NB4 (cell line): ENCODE data around the gene PRC1.

Experiments
- DNase-seq: peaks from one replicate; pipeline ENCODE4 v3.0.0; 2010; ENCODE audit warnings: low read depth
- H3K4me3 ChIP-seq: one replicate; pipeline ENCODE4 v1.5.1; 2011; ENCODE audit warnings: mild to moderate bottlenecking, low read depth, low read length, moderate library complexity
- MYC ChIP-seq: IDR thresholded peaks from 2 replicates; pipeline ENCODE4 v1.6.1; 2011; ENCODE audit warnings: low read depth, low read length
- POLR2A ChIP-seq: IDR thresholded peaks from 2 replicates; pipeline ENCODE4 v1.6.1; 2011; ENCODE audit warnings: mild to moderate bottlenecking; ENCODE audit not compliant: insufficient read length; ENCODE audit errors: extremely low read depth
- TF ChIP-seq, protein P1 (sequence below): IDR thresholded peaks from one replicate; pipeline ENCODE4 v1.5.1; 2012; ENCODE audit warnings: low read depth, low read length
- TF ChIP-seq, protein P2 (sequence below): IDR thresholded peaks from 2 replicates; pipeline ENCODE4 v1.6.1; 2011; ENCODE audit warnings: low read depth, low read length

The PRC1 gene

GRCh38 chr15:90970274-90970673 is 24.1 kb downstream of the PRC1 start:
- peak; percentile 78 for TF ChIP-seq MYC
- TF ChIP-seq, protein P1, sequence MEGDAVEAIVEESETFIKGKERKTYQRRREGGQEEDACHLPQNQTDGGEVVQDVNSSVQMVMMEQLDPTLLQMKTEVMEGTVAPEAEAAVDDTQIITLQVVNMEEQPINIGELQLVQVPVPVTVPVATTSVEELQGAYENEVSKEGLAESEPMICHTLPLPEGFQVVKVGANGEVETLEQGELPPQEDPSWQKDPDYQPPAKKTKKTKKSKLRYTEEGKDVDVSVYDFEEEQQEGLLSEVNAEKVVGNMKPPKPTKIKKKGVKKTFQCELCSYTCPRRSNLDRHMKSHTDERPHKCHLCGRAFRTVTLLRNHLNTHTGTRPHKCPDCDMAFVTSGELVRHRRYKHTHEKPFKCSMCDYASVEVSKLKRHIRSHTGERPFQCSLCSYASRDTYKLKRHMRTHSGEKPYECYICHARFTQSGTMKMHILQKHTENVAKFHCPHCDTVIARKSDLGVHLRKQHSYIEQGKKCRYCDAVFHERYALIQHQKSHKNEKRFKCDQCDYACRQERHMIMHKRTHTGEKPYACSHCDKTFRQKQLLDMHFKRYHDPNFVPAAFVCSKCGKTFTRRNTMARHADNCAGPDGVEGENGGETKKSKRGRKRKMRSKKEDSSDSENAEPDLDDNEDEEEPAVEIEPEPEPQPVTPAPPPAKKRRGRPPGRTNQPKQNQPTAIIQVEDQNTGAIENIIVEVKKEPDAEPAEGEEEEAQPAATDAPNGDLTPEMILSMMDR: no peak
- TF ChIP-seq, protein P2, sequence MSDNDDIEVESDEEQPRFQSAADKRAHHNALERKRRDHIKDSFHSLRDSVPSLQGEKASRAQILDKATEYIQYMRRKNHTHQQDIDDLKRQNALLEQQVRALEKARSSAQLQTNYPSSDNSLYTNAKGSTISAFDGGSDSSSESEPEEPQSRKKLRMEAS: peak; percentile 96
- no peak overlapping the region for H3K4me3 ChIP-seq
- peak; percentile 81 for DNase-seq

GRCh38 chr15:90968434-90968833 is 25.9 kb downstream of the PRC1 start:
- TF ChIP-seq, protein P2: no peak
- no peak for TF ChIP-seq POLR2A
- TF ChIP-seq, protein P1: no peak
- no peak for TF ChIP-seq MYC
- no peak overlapping the region for H3K4me3 ChIP-seq
- no peak for DNase-seq

DNA sequence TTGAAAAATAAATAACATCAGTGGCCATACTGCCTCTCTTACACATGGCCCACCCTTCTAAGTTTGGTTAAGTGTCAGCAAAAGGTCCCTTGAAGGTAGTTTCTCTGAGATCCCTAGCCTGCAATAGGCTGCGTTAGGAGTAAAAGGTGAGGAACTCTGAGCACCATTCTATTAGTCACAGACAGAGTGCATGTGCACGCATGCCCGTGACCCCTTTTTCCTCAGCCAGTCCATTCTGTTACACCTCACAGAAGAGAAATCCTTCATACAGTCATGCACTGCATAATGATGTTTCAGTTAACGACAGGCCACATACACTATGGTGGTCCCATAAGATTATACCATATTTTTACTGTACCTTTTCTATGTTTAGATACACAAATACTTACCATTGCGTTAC is 27.1 kb downstream of the PRC1 start:
- TF ChIP-seq, protein P1: no peak
- DNase-seq: no peak

GRCh38 chr15:90966262-90966661 is 28.1 kb downstream of the PRC1 start:
- no peak overlapping the region for H3K4me3 ChIP-seq
- TF ChIP-seq, protein P1: no peak
- TF ChIP-seq MYC (no peak), POLR2A (no peak)
- TF ChIP-seq, protein P2: no peak
- DNase-seq: no peak

More for the DNA sequence above, 27.1 kb downstream of the PRC1 start:
- no peak overlapping the region for H3K4me3 ChIP-seq

DNA sequence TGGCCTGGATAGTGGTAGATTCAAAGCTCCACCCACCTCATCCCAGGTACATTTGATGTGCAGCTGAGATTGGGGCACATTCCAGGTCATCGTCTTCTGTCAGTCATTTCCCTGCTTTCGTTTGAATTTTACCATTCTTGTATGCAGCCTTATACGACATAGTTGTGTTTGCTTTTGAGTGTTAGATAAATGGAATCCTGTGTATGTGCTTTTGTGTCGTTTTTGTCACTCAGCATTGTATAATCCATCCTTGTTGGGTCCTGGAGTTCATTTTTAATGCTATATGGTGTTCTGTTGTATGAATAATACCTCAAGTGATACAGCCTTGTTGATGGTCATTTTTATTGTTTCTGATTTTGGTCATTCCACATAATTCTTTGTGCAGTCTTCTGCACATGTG is 32.3 kb downstream of the PRC1 start:
- no peak for DNase-seq
- H3K4me3 ChIP-seq: no peak overlapping the region
- TF ChIP-seq MYC (no peak), POLR2A (no peak)
- TF ChIP-seq, protein P2: no peak
- TF ChIP-seq, protein P1: no peak

DNA sequence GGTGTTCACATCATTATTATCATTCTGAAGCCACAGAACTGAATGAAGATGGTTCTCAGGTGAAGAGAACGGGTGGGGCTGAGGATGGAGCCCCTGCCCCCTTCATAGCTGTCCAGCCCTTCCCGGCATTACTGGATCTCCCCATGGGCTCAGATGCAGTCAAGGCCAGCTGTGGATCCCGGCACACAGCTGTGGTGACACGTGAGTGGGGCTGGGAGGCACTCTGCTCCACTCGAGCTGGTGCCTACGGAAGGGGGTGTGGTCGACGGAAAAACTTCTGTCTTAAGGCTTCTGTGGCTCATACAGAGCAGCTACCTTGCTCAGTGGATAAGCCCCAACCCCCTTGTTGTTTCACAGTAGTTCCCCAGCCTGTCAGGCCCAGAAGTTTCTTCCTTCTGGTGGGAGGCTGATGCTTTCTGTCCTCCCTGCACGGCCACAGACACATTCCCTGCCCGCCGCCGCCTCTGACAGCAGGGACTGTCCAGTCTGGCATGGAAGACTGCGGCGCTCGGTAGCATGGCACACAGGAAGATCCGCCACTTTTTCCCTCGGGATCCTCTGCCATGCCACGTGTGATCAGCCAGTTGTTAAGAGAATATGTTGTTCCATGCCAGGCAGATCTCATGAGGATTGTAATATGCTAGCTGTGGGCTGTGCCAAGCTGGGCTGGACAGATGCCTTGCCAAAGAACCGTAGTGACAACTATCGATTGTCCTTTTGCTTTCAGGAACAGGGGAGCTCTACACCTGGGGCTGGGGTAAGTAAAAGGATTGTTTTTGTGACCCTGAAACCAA is 33.8 kb downstream of the PRC1 start:
- TF ChIP-seq, protein P1: no peak
- TF ChIP-seq, protein P2: no peak
- no peak for TF ChIP-seq MYC
- TF ChIP-seq POLR2A: no peak
- H3K4me3 ChIP-seq: no peak overlapping the region
- DNase-seq: no peak
